ENCODE measurements around the gene PRKCD. TPM values are rescaled to one million over a fixed set of nuclear protein-coding genes. Genes with fewer than 3 reads are reported as not detected.

PRKCD gene
- total and polyA plus RNA-seq, 11 donors, result 5.3 to 44.5 (median 11.6) TPM

DNA sequence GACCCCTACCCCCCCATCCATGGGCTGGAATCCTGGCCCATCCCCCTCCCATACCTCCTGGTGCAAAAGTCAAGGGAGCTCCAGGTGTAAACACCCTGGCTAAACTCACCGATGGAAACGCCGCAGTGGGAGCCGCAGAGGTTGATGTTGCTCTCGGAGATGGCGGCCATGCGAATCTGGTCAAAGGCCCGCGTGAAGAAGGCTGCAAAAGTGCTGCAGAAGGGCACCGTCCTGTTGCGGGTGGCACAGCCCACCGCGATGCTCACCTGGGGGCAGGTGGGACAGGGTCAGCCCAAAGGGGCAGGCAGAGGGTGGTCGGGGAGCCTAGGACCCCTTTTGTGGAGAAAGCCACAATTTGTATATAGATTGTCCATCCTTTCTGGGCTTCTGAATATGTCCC, 68.2 kb downstream of the PRKCD start:
- peaks cover 9 to 100% (median 98%) of the 10 kb centered on the region in 9 donors for H3K36me3 ChIP-seq
- H3K9me3 ChIP-seq, result no peaks in the 10 kb centered on the region
- H3K27me3 ChIP-seq, result no peaks in the 10 kb centered on the region
- peaks cover 0 to 4% (median 0%) of the 10 kb centered on the region in 12 donors for H3K4me1 ChIP-seq
- intact Hi-C loops (cut with DNase I), result loop anchor here in 2 of 10 donors (10.0 kb wide), 2 partner anchors 476 to 486 kb away; no protein-coding TSS in a partner anchor
- H3K4me3 ChIP-seq, result no peak overlapping the region
- 94 to 97% (median 97%) methylated on average over 7 to 14 of the region's 14 CpGs for WGBS, 4 donors
- peak in 1 of 5 donors; percentile 11 for DNase-seq
- TF ChIP-seq POLR2A (IDR thresholded peaks at IDR 0.05), result no peak
- ATAC-seq, result no peak
- no peak overlapping the region for H3K27ac ChIP-seq

GRCh38 chr3:53229606-53230005, 68.6 kb downstream of the PRKCD start:
- ATAC-seq (no peak), DNase-seq (peak in 1 of 5 donors; percentile 6)
- Histone ChIP-seq H3K9me3 (no peaks in the 10 kb centered on the region), H3K4me3 (no peak overlapping the region), H3K27ac (no peak overlapping the region), H3K27me3 (no peaks in the 10 kb centered on the region), H3K4me1 (peaks cover 0 to 6% (median 0%) of the 10 kb centered on the region in 12 donors), H3K36me3 (peaks cover 9 to 100% (median 98%) of the 10 kb centered on the region in 9 donors)
- WGBS, 4 donors, result 94 to 100% (median 95%) methylated on average over 2 of the region's 2 CpGs
- intact Hi-C loops (cut with DNase I), result loop anchor here in 2 of 10 donors (10.0 kb wide), 2 partner anchors 475 to 485 kb away; no protein-coding TSS in a partner anchor
- TF ChIP-seq CTCF (IDR thresholded peaks at IDR 0.05) (no peak), POLR2A (IDR thresholded peaks at IDR 0.05) (no peak)

DNA sequence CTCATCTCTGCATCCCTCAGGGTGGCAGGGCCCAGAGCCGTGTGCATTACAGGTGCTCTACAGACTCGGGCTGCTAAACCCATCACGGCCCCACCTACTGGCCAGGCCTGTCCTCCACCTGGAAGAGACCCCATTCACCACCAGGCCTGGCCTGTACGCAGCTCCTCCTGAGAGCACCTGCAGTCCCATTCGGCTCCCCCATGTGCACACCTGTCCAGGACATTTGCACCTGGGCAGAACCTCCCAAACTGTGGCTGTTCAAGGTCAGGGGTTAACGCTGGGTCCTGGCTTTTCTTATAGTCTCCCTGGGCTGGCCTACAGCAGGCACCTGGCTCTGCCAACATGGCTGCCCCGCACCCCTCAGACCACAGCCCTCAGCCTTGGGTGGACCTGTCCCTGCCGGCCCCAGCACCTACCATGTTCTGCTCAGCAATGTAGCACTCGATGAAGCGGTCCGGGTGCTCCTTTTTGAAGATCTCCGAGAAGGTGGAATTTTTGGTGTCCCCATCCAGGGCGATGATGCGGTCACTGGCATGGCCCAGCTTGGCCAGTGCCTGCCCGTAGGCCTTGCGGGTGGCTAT, 69.1 kb downstream of the PRKCD start:
- intact Hi-C loops (cut with DNase I), result no loop called here
- TF ChIP-seq POLR2A (IDR thresholded peaks at IDR 0.05) (no peak), CTCF (IDR thresholded peaks at IDR 0.05) (no peak)
- Histone ChIP-seq H3K27me3 (no peaks in the 10 kb centered on the region), H3K27ac (no peak overlapping the region), H3K4me1 (peaks cover 0 to 9% (median 0%) of the 10 kb centered on the region in 12 donors), H3K9me3 (no peaks in the 10 kb centered on the region), H3K4me3 (no peak overlapping the region), H3K36me3 (peaks cover 9 to 100% (median 98%) of the 10 kb centered on the region in 9 donors)
- ATAC-seq (no peak), DNase-seq (peak in 1 of 5 donors; percentile 8)
- 88 to 94% (median 92%) methylated on average over 13 to 16 of the region's 16 CpGs for WGBS, 4 donors

DNA sequence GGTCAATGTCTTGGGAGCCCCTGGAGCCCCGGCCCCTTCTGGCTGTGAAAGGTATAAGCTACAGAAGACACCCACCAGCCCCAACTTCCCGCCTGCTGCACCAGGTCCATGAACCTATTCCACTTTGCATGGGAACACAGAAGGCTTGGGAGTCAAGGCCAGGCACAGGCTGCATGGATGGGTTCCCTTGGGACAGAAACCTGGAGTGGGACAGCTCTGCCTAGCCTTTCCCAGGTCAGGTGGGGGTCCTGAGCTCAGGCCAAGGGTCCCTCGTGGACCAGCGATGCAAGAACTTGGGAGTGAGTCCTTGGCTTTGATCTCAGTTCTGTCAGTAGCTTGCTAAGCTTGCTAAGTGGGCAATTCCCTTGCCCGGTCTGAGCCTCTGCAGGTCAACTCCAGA, 69.8 kb downstream of the PRKCD start:
- DNase-seq, result no peak
- intact Hi-C loops (cut with DNase I), result no loop called here
- 84 to 95% (median 94%) methylated on average over 3 to 5 of the region's 5 CpGs for WGBS, 4 donors

More for the DNA sequence above, 69.8 kb downstream of the PRKCD start:
- H3K36me3 ChIP-seq, result peaks cover 9 to 100% (median 92%) of the 10 kb centered on the region in 9 donors
- H3K4me3 ChIP-seq, result no peak overlapping the region
- TF ChIP-seq CTCF (IDR thresholded peaks at IDR 0.05), result no peak
- no peak for TF ChIP-seq POLR2A (IDR thresholded peaks at IDR 0.05)
- H3K27me3 ChIP-seq, result no peaks in the 10 kb centered on the region
- no peaks in the 10 kb centered on the region for H3K9me3 ChIP-seq
- no peak overlapping the region for H3K27ac ChIP-seq
- no peak for ATAC-seq
- peaks cover 0 to 13% (median under 1%) of the 10 kb centered on the region in 12 donors for H3K4me1 ChIP-seq
